GM18907 (cell line): Measurements from ENCODE around the gene ARPC2.
"Not testable (repeated sequence)": the region's sequence is repeated elsewhere in the genome, so short reads cannot be mapped to it uniquely, and the experiment has no call there.

Source experiments
- ATAC-seq: cut with Tn5 transposase; IDR thresholded peaks from one replicate; pipeline ENCODE4 v1.9.1; 2021; ENCODE audit warnings: mild to moderate bottlenecking, moderate library complexity; ENCODE audit not compliant: unreplicated experiment

The ARPC2 gene

GRCh38 chr2:218269900-218270720 is 53.1 kb downstream of the ARPC2 start, which contains the start of the genes AAMP and PNKD:
TSS of gene AAMP (minus strand) at chr2:218270137. CDS start at chr2:218270086, 51 bp downstream.
TSS of gene PNKD (plus strand) at chr2:218270519. CDS start at chr2:218270536, 17 bp downstream.
- ATAC-seq, result peak; percentile 91

- no peak for ATAC-seq
These were observed 53.9 kb downstream of the ARPC2 start for GRCh38 chr2:218270721-218271486.

- no peak for ATAC-seq
These were observed 54.5 kb downstream of the ARPC2 start for GRCh38 chr2:218271487-218271797.

- no peak for ATAC-seq
These were observed 55.0 kb downstream of the ARPC2 start for GRCh38 chr2:218271865-218272530.

- peak; percentile 31 for ATAC-seq
These were observed 55.7 kb downstream of the ARPC2 start for GRCh38 chr2:218272531-218273212.

- not testable (repeated sequence) for ATAC-seq
These were observed 56.4 kb downstream of the ARPC2 start for GRCh38 chr2:218273214-218273907.

- ATAC-seq, result no peak
These were observed 56.9 kb downstream of the ARPC2 start for GRCh38 chr2:218273908-218274249.

- ATAC-seq, result no peak
These were observed 57.6 kb downstream of the ARPC2 start for GRCh38 chr2:218274586-218274985.

- no peak for ATAC-seq
These were observed 58.5 kb downstream of the ARPC2 start for GRCh38 chr2:218275371-218276072.

- ATAC-seq, result no peak
These were observed 60.2 kb downstream of the ARPC2 start for GRCh38 chr2:218276986-218277755.

GRCh38 chr2:218277921-218278320 is 60.9 kb downstream of the ARPC2 start:
- no peak for ATAC-seq

GRCh38 chr2:218278531-218279360 is 61.8 kb downstream of the ARPC2 start:
- no peak for ATAC-seq

- no peak for ATAC-seq
These were observed 63.4 kb downstream of the ARPC2 start for GRCh38 chr2:218280260-218280870.

GRCh38 chr2:218281449-218281848 is 64.5 kb downstream of the ARPC2 start:
- ATAC-seq, result no peak

GRCh38 chr2:218282173-218282991 is 65.4 kb downstream of the ARPC2 start:
- ATAC-seq, result no peak

GRCh38 chr2:218284106-218284811 is 67.3 kb downstream of the ARPC2 start:
- peak; percentile 33 for ATAC-seq
